ENCODE results near the gene MSI2.
A peak's percentile ranks its signal among the peaks of the same experiment; 100 is the strongest.

Gene MSI2

DNA sequence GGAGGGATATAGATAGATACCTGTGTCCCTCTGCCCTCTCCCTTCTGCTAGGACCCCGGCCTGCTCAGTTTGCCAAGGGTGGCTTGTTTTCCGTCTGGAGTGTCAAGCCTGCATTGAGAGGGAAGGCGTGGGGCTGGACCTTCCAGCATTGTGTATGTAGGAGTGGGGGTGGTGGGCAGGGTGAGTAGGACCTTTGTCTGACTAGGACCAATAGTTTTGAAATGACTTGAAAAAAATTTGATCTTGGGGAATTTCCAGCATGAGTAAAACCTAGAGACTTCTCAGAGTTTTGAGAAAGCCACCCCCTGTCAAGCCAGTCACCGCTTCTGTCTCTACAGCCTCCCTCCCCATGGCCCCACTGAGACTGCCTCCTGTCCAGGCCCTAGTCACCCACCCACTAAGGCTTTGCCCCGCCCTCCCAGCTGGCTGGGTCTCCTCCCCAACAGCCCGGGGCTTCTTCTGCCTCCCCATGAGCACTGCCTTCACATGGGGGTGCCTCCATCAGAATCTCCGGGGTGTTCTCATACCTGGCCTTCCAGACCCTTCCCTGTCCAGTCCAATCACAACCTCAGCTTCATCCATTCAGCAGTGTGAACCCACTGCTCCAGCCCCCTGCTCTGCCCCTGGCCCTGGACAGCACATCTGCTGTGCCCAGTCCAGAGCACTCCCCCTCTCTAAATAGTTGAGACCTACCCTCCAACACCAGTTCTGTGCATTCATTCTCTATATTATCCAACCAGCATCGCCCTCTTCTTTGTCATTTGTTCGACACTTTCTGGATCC is 207.0 kb downstream of the MSI2 start:
- Histone ChIP-seq H2AFZ (ENCODE audit: low read length) (no peak overlapping the region), H4K20me1 (ENCODE audit: insufficient read depth, low read length, poor library complexity, severe bottlenecking) (no peaks in the 10 kb centered on the region), H3K4me3 (ENCODE audit: low read length, poor library complexity, severe bottlenecking) (peak overlapping the region; percentile 27), H3K27me3 (ENCODE audit: insufficient read depth, low read length, poor library complexity, severe bottlenecking) (no peaks in the 10 kb centered on the region), H3K4me2 (ENCODE audit: low read depth, low read length, poor library complexity, severe bottlenecking) (peak overlapping the region; percentile 50), H3K4me1 (ENCODE audit: insufficient read depth, low read length, poor library complexity, severe bottlenecking) (peaks cover 77% of the 10 kb centered on the region), H3K79me2 (ENCODE audit: insufficient read depth, low read length) (peaks cover 98% of the 10 kb centered on the region), H3K9ac (ENCODE audit: low read depth, low read length, poor library complexity, severe bottlenecking) (peak overlapping the region; percentile 49), H3F3A (ENCODE audit: low read depth) (no peaks in the 10 kb centered on the region), H3K9me3 (ENCODE audit: insufficient read depth, low read depth, low read length) (no peaks in the 10 kb centered on the region), H3K9me2 (replicated peaks; ENCODE audit: low read depth, low read length) (no peaks in the 10 kb centered on the region), H3K36me3 (ENCODE audit: insufficient read depth, low read length) (peaks cover 20% of the 10 kb centered on the region; the same call in 1 of the 2 replicates)
- no peak for TF ChIP-seq EZH2phosphoT487 (IDR thresholded peaks at IDR 0.05; ENCODE audit: borderline replicate concordance)
- TF ChIP-seq, protein P1, sequence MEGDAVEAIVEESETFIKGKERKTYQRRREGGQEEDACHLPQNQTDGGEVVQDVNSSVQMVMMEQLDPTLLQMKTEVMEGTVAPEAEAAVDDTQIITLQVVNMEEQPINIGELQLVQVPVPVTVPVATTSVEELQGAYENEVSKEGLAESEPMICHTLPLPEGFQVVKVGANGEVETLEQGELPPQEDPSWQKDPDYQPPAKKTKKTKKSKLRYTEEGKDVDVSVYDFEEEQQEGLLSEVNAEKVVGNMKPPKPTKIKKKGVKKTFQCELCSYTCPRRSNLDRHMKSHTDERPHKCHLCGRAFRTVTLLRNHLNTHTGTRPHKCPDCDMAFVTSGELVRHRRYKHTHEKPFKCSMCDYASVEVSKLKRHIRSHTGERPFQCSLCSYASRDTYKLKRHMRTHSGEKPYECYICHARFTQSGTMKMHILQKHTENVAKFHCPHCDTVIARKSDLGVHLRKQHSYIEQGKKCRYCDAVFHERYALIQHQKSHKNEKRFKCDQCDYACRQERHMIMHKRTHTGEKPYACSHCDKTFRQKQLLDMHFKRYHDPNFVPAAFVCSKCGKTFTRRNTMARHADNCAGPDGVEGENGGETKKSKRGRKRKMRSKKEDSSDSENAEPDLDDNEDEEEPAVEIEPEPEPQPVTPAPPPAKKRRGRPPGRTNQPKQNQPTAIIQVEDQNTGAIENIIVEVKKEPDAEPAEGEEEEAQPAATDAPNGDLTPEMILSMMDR (conservative IDR thresholded peaks at IDR 0.05; ENCODE audit: low read length) = no peak

DNA sequence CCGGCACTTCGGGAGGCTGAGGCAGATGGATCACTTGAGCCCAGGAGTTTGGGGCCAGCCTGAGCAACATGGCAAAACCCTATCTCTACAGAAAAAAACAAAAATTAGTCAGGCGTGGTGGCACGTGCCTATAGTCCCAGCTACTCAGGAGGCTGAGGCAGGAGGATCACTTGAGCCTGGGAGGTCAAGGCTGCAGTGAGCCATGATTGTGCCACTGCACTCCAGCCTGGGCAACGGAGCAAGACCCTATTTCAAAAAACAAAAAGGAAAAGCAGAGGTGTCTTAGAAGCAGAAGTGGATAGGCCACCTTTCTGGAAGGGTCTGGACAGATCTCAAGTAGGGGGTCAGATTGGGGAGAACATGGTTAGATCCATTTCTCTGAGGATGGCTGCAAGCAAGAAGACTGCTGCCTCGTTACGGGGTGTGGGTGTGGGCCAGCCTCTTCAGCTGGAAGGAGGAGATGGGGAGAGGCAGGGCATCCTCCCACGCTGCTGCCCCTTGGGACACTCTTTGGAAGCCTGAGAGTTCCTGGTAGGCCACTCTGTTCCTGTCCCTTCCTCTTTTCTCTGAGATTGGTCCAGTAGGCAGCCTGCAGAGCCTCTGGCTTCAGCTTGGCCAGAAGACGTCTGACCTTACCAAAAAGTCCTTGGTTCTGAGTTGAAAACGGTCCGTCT is 208.0 kb downstream of the MSI2 start:
- Histone ChIP-seq H4K20me1 (ENCODE audit: insufficient read depth, low read length, poor library complexity, severe bottlenecking) (no peaks in the 10 kb centered on the region), H3K9me3 (ENCODE audit: insufficient read depth, low read depth, low read length) (no peaks in the 10 kb centered on the region), H3K4me2 (ENCODE audit: low read depth, low read length, poor library complexity, severe bottlenecking) (no peak overlapping the region), H3K27me3 (ENCODE audit: insufficient read depth, low read length, poor library complexity, severe bottlenecking) (no peaks in the 10 kb centered on the region), H3K4me3 (ENCODE audit: low read length, poor library complexity, severe bottlenecking) (no peak overlapping the region), H3F3A (ENCODE audit: low read depth) (no peaks in the 10 kb centered on the region), H3K79me2 (ENCODE audit: insufficient read depth, low read length) (peaks cover 98% of the 10 kb centered on the region), H3K9ac (ENCODE audit: low read depth, low read length, poor library complexity, severe bottlenecking) (no peak overlapping the region), H3K9me2 (replicated peaks; ENCODE audit: low read depth, low read length) (no peaks in the 10 kb centered on the region), H2AFZ (ENCODE audit: low read length) (no peak overlapping the region), H3K4me1 (ENCODE audit: insufficient read depth, low read length, poor library complexity, severe bottlenecking) (peaks cover 77% of the 10 kb centered on the region), H3K36me3 (ENCODE audit: insufficient read depth, low read length) (peaks cover 13% of the 10 kb centered on the region; the same call in 1 of the 2 replicates)
- TF ChIP-seq EZH2phosphoT487 (IDR thresholded peaks at IDR 0.05; ENCODE audit: borderline replicate concordance) = no peak
- TF ChIP-seq, protein P1 (conservative IDR thresholded peaks at IDR 0.05; ENCODE audit: low read length) = no peak

- Histone ChIP-seq H3K79me2 (ENCODE audit: insufficient read depth, low read length) (peaks cover 96% of the 10 kb centered on the region), H3K4me1 (ENCODE audit: insufficient read depth, low read length, poor library complexity, severe bottlenecking) (peaks cover 77% of the 10 kb centered on the region), H3K9me2 (replicated peaks; ENCODE audit: low read depth, low read length) (no peaks in the 10 kb centered on the region), H4K20me1 (ENCODE audit: insufficient read depth, low read length, poor library complexity, severe bottlenecking) (no peaks in the 10 kb centered on the region), H3K27me3 (ENCODE audit: insufficient read depth, low read length, poor library complexity, severe bottlenecking) (no peaks in the 10 kb centered on the region), H3K9me3 (ENCODE audit: insufficient read depth, low read depth, low read length) (no peaks in the 10 kb centered on the region), H3K9ac (ENCODE audit: low read depth, low read length, poor library complexity, severe bottlenecking) (peak overlapping the region; percentile 16), H3K4me2 (ENCODE audit: low read depth, low read length, poor library complexity, severe bottlenecking) (no peak overlapping the region), H3F3A (ENCODE audit: low read depth) (no peaks in the 10 kb centered on the region), H3K36me3 (ENCODE audit: insufficient read depth, low read length) (peaks cover 18% of the 10 kb centered on the region; the same call in 1 of the 2 replicates), H3K4me3 (ENCODE audit: low read length, poor library complexity, severe bottlenecking) (no peak overlapping the region), H2AFZ (ENCODE audit: low read length) (no peak overlapping the region)
- TF ChIP-seq, protein P1 (conservative IDR thresholded peaks at IDR 0.05; ENCODE audit: low read length) = no peak
- TF ChIP-seq EZH2phosphoT487 (IDR thresholded peaks at IDR 0.05; ENCODE audit: borderline replicate concordance) = no peak
These were observed 209.3 kb downstream of the MSI2 start for GRCh38 chr17:57465610-57466009.
